ENCODE data around the gene TRPM1. TPM values are rescaled to one million over a fixed set of nuclear protein-coding genes. Genes with fewer than 3 reads are reported as not detected.
A peak's percentile ranks its signal among the peaks of the same experiment; 100 is the strongest.

TRPM1 gene
- total RNA-seq, 4 donors from 2014 or later = not detected

GRCh38 chr15:30992249-30992864, 109.2 kb downstream of the TRPM1 start:
- DNase-seq = peak; percentile 31 to 52
- peak; percentile 12 to 17 for ATAC-seq

GRCh38 chr15:30991255-30992235, 110.0 kb downstream of the TRPM1 start, which contains the start of gene MTMR10:
MTMR10 (minus strand) TSS chr15:30991628; CDS start chr15:30991506, 122 bp downstream.
- DNase-seq (peak; percentile 41 to 76), ATAC-seq (peak; percentile 84 to 87)
- Histone ChIP-seq H3K36me3 (no peaks in the 10 kb centered on the region), H3K4me3 (peak within 1 kb of the TSS; percentile 83 to 100 (median 92)), H3K4me1 (peaks cover 45 to 51% of the 10 kb centered on the region in 2 donors), H3K9me3 (no peaks in the 10 kb centered on the region), H3K27ac (peak within 1 kb of the TSS; percentile 94 to 99 (median 96)), H3K27me3 (no peaks in the 10 kb centered on the region)
- TF ChIP-seq CTCF (IDR thresholded peaks at IDR 0.05 in 4 of 5, conservative IDR thresholded peaks at IDR 0.05 in 1 of 5) = peak in 3 of 5 experiments; percentile 24 to 65 (median 56)
- peak; percentile 95 to 96 for TF ChIP-seq POLR2A (IDR thresholded peaks at IDR 0.05)
- intact Hi-C loops (cut with DNase I; ENCODE audit: low total_unique reads) = loop anchor here (1.0 to 10.0 kb wide), 6 partner anchors 30 to 373 kb away; partner anchors contain the start of gene KLF13
- in situ Hi-C loops (cut with MboI; ENCODE audit: low sequenced_read_pairs in 4 of 4) = loop anchor here in 1 of 4 donors (25.0 kb wide), 1 partner anchor 371 kb away; no protein-coding TSS in a partner anchor

More at GRCh38 chr15:30992249-30992864, 109.2 kb downstream of the TRPM1 start:
- TF ChIP-seq CTCF (IDR thresholded peaks at IDR 0.05 in 4 of 5, conservative IDR thresholded peaks at IDR 0.05 in 1 of 5) = no peak
- no peak for TF ChIP-seq POLR2A (IDR thresholded peaks at IDR 0.05)
- peak overlapping the region; percentile 94 to 99 (median 96) for H3K27ac ChIP-seq
- H3K4me1 ChIP-seq = peaks cover 37 to 43% of the 10 kb centered on the region in 2 donors
- H3K36me3 ChIP-seq = no peaks in the 10 kb centered on the region
- in situ Hi-C loops (cut with MboI; ENCODE audit: low sequenced_read_pairs in 4 of 4) (loop anchor here in 1 of 4 donors (25.0 kb wide), 1 partner anchor 370 kb away; no protein-coding TSS in a partner anchor), intact Hi-C loops (cut with DNase I; ENCODE audit: low total_unique reads) (loop anchor here (5.0 to 10.0 kb wide), 4 partner anchors 70 to 372 kb away; partner anchors contain the start of gene KLF13)
- peak overlapping the region; percentile 83 to 100 (median 92) for H3K4me3 ChIP-seq
- H3K27me3 ChIP-seq = no peaks in the 10 kb centered on the region
- no peaks in the 10 kb centered on the region for H3K9me3 ChIP-seq

GRCh38 chr15:30990446-30991254, 110.9 kb downstream of the TRPM1 start:
- ATAC-seq (peak; percentile 32 to 34), DNase-seq (peak in 1 of 2 donors; percentile 18)
- Histone ChIP-seq H3K27me3 (no peaks in the 10 kb centered on the region), H3K4me3 (peak overlapping the region; percentile 83 to 100 (median 92)), H3K36me3 (no peaks in the 10 kb centered on the region), H3K27ac (peak overlapping the region; percentile 94 to 99 (median 96)), H3K4me1 (peaks cover 50 to 57% of the 10 kb centered on the region in 2 donors), H3K9me3 (no peaks in the 10 kb centered on the region)
- in situ Hi-C loops (cut with MboI; ENCODE audit: low sequenced_read_pairs in 4 of 4) = loop anchor here in 1 of 4 donors (25.0 kb wide), 1 partner anchor 372 kb away; no protein-coding TSS in a partner anchor
- intact Hi-C loops (cut with DNase I; ENCODE audit: low total_unique reads) = loop anchor here (1.0 to 10.0 kb wide), 6 partner anchors 29 to 374 kb away; partner anchors contain the start of gene KLF13
- TF ChIP-seq CTCF (IDR thresholded peaks at IDR 0.05 in 4 of 5, conservative IDR thresholded peaks at IDR 0.05 in 1 of 5) (no peak), POLR2A (IDR thresholded peaks at IDR 0.05) (no peak)

Measured in gastrocnemius medialis (tissue), 4 donors.